Measurements from ENCODE around the gene GLDC. TPM values are rescaled to one million over a fixed set of nuclear protein-coding genes. Genes with fewer than 3 reads are reported as not detected.

The GLDC gene
- total RNA-seq, 4 donors from 2014 or later = 1.7 to 15.1 (median 8.6) TPM

DNA sequence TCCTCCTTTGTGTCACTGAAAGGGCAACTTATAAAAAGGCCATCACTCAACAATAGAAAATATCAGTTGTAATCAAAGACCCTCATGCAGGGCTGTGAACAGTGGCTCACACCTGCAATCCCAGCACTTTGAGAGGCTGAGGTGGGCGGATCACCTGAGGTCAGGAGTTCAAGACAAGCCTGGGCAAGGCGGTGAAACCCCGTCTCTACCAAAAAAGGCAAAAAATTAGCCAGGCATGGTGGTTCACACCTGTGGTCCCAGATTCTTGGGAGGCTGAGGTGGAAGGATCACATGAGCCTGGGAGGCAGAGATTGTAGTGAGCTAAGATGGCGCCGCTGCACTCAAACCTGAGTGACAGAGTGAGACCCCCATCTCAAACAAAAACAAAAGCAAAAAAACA lies 24.7 kb downstream of the GLDC start:
- Histone ChIP-seq H3K36me3 (no peaks in the 10 kb centered on the region), H3K27ac (no peak overlapping the region), H3K27me3 (no peaks in the 10 kb centered on the region), H3K9me3 (no peaks in the 10 kb centered on the region), H3K4me3 (replicated peaks in 1 of 3) (no peak overlapping the region), H3K4me1 (no peaks in the 10 kb centered on the region)
- WGBS, 2 donors = 95% methylated on average over 5 of the region's 5 CpGs
- intact Hi-C loops (cut with DNase I) = no loop called here
- DNase-seq = no peak
- TF ChIP-seq, protein P1, sequence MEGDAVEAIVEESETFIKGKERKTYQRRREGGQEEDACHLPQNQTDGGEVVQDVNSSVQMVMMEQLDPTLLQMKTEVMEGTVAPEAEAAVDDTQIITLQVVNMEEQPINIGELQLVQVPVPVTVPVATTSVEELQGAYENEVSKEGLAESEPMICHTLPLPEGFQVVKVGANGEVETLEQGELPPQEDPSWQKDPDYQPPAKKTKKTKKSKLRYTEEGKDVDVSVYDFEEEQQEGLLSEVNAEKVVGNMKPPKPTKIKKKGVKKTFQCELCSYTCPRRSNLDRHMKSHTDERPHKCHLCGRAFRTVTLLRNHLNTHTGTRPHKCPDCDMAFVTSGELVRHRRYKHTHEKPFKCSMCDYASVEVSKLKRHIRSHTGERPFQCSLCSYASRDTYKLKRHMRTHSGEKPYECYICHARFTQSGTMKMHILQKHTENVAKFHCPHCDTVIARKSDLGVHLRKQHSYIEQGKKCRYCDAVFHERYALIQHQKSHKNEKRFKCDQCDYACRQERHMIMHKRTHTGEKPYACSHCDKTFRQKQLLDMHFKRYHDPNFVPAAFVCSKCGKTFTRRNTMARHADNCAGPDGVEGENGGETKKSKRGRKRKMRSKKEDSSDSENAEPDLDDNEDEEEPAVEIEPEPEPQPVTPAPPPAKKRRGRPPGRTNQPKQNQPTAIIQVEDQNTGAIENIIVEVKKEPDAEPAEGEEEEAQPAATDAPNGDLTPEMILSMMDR (IDR thresholded peaks at IDR 0.05) = no peak
- TF ChIP-seq POLR2A (IDR thresholded peaks at IDR 0.05) = no peak

DNA sequence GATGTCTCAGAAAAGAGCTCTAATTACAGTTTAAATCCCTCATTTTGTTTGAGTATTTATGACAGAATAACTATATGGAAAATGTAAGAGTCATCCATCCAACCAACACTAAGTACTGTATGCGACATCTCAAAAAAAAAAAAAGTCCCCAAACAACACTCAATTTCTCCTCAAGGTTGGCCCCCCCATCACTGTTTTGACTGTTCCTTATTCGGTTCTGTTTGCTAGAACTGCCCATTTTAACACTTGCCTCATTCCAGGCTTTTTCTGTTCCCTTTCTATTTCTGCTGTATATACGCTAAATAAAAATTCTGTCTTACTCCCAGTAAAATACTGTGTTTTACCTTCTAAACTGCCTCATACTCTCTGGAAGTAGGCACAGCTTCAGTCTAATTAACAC lies 25.2 kb downstream of the GLDC start:
- H3K4me3 ChIP-seq (replicated peaks in 1 of 3) = no peak overlapping the region
- H3K27me3 ChIP-seq = no peaks in the 10 kb centered on the region
- no peak for TF ChIP-seq POLR2A (IDR thresholded peaks at IDR 0.05)
- TF ChIP-seq, protein P1 (IDR thresholded peaks at IDR 0.05) = no peak
- WGBS, 2 donors = 87 to 91% methylated on average over 3 of the region's 3 CpGs
- H3K9me3 ChIP-seq = no peaks in the 10 kb centered on the region
- intact Hi-C loops (cut with DNase I) = no loop called here
- no peak overlapping the region for H3K27ac ChIP-seq
- H3K4me1 ChIP-seq = no peaks in the 10 kb centered on the region
- H3K36me3 ChIP-seq = no peaks in the 10 kb centered on the region
- no peak for DNase-seq

DNA sequence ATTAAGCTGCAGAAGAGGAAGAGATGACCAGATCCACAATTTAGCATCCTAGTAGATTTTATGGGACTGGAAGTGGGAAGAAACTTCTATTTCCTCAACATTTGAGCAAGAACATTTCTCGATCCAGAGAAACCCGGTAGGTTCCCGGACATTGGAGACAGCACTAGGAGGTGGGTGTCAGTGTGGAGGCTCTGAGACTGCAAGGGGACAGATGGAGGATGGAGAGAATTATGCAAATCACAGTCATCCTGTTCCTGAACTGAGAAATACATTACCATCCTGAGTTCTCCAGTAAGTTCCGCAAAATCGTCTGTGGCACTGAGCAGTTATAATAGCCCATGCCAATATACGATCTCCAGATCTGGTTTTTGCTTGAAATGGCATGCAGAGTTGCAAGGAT lies 25.6 kb downstream of the GLDC start:
- no peaks in the 10 kb centered on the region for H3K4me1 ChIP-seq
- H3K27me3 ChIP-seq = no peaks in the 10 kb centered on the region
- no peak for TF ChIP-seq POLR2A (IDR thresholded peaks at IDR 0.05)
- TF ChIP-seq, protein P1 (IDR thresholded peaks at IDR 0.05) = no peak
- H3K36me3 ChIP-seq = no peaks in the 10 kb centered on the region
- H3K9me3 ChIP-seq = no peaks in the 10 kb centered on the region
- H3K27ac ChIP-seq = no peak overlapping the region
- intact Hi-C loops (cut with DNase I) = no loop called here
- WGBS, 2 donors = 88 to 93% methylated on average over 6 of the region's 6 CpGs
- H3K4me3 ChIP-seq (replicated peaks in 1 of 3) = no peak overlapping the region
- no peak for DNase-seq

DNA sequence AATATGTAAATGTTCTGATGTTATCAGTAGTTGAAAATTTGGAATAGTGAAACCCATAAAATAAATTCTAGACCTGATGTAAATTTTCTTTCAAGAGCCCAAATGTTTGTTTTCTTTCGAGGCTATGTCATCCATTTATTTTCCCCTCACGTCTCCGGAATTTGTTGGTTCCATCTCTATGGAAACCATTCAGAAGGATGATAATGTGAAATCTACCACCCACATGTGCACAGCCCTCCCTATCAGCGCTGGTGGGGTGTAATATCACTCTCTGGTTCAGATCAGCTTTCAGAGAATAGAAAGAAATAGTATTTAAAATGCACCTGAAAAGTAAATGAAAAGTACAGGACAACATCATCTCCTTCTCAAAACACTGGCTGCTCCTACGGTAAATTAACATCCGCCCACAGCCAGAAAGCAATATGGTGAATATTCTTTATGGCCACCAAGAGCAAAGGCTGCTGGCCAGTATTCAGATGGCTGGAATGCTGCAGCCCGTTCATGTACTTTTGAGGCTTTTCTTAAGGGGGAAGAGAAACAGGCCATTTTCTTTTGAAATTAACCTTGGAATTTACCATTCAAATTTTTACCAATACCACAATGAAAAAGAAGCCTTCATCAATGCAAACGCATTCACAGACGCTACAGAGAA lies 28.5 kb downstream of the GLDC start:
- no peak overlapping the region for H3K27ac ChIP-seq
- H3K4me3 ChIP-seq (replicated peaks in 1 of 3) = no peak overlapping the region
- no peaks in the 10 kb centered on the region for H3K27me3 ChIP-seq
- no peak for DNase-seq
- TF ChIP-seq, protein P1 (IDR thresholded peaks at IDR 0.05) = no peak
- TF ChIP-seq POLR2A (IDR thresholded peaks at IDR 0.05) = no peak
- WGBS, 2 donors = 78 to 83% methylated on average over 9 of the region's 9 CpGs
- no peaks in the 10 kb centered on the region for H3K36me3 ChIP-seq
- no peaks in the 10 kb centered on the region for H3K9me3 ChIP-seq
- intact Hi-C loops (cut with DNase I) = no loop called here
- H3K4me1 ChIP-seq = no peaks in the 10 kb centered on the region

DNA sequence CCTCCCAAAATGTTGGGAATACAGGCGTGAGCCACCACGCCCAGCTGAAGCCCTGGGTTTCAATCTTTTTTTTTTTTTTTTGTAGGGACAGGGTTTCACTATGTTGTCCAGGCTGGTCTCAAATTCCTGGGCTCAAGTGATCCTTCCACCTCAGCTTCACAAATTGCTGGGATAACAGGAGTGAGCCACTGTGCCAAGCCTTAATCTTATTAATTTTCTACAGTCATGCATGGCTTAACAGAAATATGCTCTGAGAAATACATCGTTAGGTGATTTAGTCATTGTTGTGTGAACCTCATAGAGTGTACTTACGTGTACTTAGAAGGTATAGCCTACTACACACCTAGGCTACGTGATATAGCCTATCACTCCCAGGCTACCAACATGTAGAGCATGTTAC lies 31.0 kb downstream of the GLDC start:
- H3K4me1 ChIP-seq = no peaks in the 10 kb centered on the region
- no peaks in the 10 kb centered on the region for H3K36me3 ChIP-seq
- no peaks in the 10 kb centered on the region for H3K9me3 ChIP-seq
- H3K27me3 ChIP-seq = no peaks in the 10 kb centered on the region
- TF ChIP-seq, protein P1 (IDR thresholded peaks at IDR 0.05) = no peak
- no peak for TF ChIP-seq POLR2A (IDR thresholded peaks at IDR 0.05)
- no peak overlapping the region for H3K4me3 ChIP-seq (replicated peaks in 1 of 3)
- intact Hi-C loops (cut with DNase I) = no loop called here
- H3K27ac ChIP-seq = no peak overlapping the region
- 93 to 97% methylated on average over 5 of the region's 5 CpGs for WGBS, 2 donors
- no peak for DNase-seq
